Measurements from ENCODE around the gene BORCS6. TPM values are rescaled to one million over a fixed set of nuclear protein-coding genes. Genes with fewer than 3 reads are reported as not detected.
A peak's percentile ranks its signal among the peaks of the same experiment; 100 is the strongest.

BORCS6 gene
- total and polyA plus RNA-seq, 2 experiments from 2014 or later, result 1.8 to 7.1 TPM

DNA sequence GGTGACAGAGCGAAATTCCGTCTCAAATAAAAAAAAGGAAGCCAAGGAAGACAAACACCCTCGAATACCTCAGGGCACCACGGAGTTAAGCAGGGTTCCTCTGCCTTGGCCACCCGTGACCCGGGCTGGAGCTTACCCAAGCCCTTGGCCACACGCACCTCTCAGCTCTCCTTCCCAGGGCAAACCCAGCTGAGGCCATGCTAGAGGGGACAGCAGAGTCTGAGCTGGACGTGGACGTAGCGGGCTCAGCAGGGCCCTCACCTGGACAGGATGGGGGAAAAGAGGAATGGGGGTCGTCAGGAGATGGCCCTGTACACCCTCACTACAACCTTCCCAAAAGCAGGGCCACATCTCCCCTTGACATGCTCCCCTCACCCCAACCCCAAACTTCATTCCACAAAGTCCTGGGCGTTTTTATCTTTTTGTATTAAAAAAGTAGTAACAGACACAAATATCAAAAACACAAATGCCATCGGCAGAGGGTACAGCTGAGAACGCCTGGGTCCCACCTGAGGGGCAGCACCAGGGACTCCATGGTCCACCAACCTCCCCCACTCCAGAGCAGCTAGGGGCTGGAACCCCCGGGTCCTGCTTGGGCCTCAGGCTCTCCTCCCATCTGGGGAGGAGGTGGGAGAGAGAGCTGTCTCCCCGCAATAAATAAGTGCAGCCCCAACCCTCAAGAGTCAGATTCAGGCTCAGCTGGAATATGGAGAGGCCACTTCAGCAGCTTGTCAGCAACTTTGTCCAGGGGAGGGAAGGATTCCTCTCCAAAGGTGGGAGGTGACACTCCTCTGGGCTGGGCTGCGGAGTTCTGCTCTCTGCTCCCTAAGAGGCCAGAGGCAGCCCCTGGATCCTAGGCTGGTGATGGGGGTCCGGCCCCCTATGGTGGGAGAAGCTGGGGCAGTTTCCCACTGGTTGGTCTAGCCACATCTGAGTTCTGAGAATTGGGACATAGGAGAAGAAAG lies 49.6 kb downstream of the BORCS6 start:
- Histone ChIP-seq H3K27me3 (ENCODE audit: insufficient read depth) (peaks cover 21% of the 10 kb centered on the region), H3K9me2 (ENCODE audit: insufficient read depth) (no peaks in the 10 kb centered on the region), H2AFZ (no peak overlapping the region), H4K20me1 (replicated peaks; ENCODE audit: insufficient read depth) (no peaks in the 10 kb centered on the region), H3K79me2 (replicated peaks; ENCODE audit: insufficient read depth) (no peaks in the 10 kb centered on the region), H3K4me1 (ENCODE audit: insufficient read depth) (peaks cover 7% of the 10 kb centered on the region; the same call in 1 of the 2 replicates), H3K27ac (ENCODE audit: low read depth) (0 out of 2 replicates have a peak overlapping the region, but pooled peaks have one; percentile 78), H3K4me3 (no peak overlapping the region), H3K4me2 (no peak overlapping the region), H3K36me3 (ENCODE audit: insufficient read depth) (peaks cover 7% of the 10 kb centered on the region; the same call in 1 of the 2 replicates), H3F3A (replicated peaks; ENCODE audit: low read depth) (peaks cover 26% of the 10 kb centered on the region)
- Mint-ChIP-seq H3K27me3 (ENCODE audit: insufficient read depth, low read depth, poor library complexity) (peaks cover 10% of the 10 kb centered on the region), H3K4me3 (no peak overlapping the region), H3K4me1 (peaks cover 3% of the 10 kb centered on the region; the same call in 1 of the 3 replicates), H3K36me3 (ENCODE audit: low read depth) (peaks cover 22% of the 10 kb centered on the region), H3K9me3 (peaks cover 4% of the 10 kb centered on the region; the same call in 1 of the 3 replicates), H3K27ac (no peak overlapping the region)
- ATAC-seq (no peak), DNase-seq (ENCODE audit: low spot score) (no peak)
- TF ChIP-seq ZNF462 (CRISPR knock-in tag; IDR thresholded peaks at IDR 0.05) (no peak), REST (IDR thresholded peaks at IDR 0.05; ENCODE audit: unreplicated experiment) (no peak), ZNF114 (CRISPR knock-in tag; IDR thresholded peaks at IDR 0.05) (no peak), NANOG (IDR thresholded peaks at IDR 0.05; ENCODE audit: borderline replicate concordance) (no peak), CREB1 (CRISPR knock-in tag; IDR thresholded peaks at IDR 0.05; ENCODE audit: low read depth) (no peak), EZH2 (IDR thresholded peaks at IDR 0.05; ENCODE audit: low read depth, unreplicated experiment) (no peak), STAT1 (IDR thresholded peaks at IDR 0.05; ENCODE audit: unreplicated experiment) (no peak), EZH2phosphoT487 (IDR thresholded peaks at IDR 0.05; ENCODE audit: unreplicated experiment) (no peak)
- TF ChIP-seq, protein P1, sequence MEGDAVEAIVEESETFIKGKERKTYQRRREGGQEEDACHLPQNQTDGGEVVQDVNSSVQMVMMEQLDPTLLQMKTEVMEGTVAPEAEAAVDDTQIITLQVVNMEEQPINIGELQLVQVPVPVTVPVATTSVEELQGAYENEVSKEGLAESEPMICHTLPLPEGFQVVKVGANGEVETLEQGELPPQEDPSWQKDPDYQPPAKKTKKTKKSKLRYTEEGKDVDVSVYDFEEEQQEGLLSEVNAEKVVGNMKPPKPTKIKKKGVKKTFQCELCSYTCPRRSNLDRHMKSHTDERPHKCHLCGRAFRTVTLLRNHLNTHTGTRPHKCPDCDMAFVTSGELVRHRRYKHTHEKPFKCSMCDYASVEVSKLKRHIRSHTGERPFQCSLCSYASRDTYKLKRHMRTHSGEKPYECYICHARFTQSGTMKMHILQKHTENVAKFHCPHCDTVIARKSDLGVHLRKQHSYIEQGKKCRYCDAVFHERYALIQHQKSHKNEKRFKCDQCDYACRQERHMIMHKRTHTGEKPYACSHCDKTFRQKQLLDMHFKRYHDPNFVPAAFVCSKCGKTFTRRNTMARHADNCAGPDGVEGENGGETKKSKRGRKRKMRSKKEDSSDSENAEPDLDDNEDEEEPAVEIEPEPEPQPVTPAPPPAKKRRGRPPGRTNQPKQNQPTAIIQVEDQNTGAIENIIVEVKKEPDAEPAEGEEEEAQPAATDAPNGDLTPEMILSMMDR (conservative IDR thresholded peaks at IDR 0.05; ENCODE audit: low read depth in 2 of 2), result no peak

Data from GM23338 (cell line).